Posterior cingulate gyrus (tissue), 11 donors: ENCODE data around the gene ROGDI.

Experiments
- DNase-seq, 10 donors: peaks; one replicate each; pipeline versions ENCODE4 v3.0.0 to v3.0.0-alpha.2; 2020 to 2021; ENCODE audit warnings: mixed read lengths in 3 of 10
- intact Hi-C: fragments of 100-400 bp; cut with DNase I; formaldehyde crosslinking; loops from one replicate; pipeline ENCODE4 v1.15.1; 2023

ROGDI gene

DNA sequence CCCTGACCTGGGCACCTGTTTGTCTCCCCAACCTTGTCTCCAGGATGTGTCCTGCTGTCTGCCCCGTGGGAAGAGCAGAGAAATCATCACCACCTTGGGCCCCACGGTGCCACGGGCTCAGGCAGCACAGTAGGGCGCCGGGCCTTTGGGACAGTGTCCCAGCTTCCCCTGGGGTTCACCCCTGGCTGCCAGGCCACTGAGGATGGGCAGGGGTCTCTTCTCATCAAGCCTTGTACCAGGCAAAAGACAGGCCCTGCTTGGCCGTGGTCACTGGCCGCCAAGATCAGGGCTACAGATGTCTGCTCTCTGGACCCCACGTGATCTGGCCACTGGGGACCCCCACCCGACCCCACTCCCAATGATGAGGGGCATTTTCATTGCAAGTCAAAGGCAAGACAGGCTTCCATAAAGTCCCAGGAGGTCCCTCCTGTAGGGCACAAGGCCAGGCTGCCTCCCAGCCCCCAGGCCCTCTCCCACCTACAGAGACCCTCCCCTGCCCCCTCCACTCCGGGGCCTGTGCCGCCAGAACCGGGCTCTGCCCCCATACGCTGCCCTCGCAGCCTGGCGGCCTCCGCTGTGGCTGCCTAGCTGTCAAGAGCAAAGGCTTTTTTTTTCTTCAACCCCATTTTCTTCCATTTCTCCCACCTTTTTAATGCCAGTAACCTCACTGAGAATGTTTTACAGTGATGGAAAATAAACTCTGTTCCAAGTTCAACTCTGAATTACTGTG lies 53.6 kb downstream of the ROGDI start:
- intact Hi-C loops = no loop called here
- DNase-seq = no peak

GRCh38 chr16:4747906-4748681 lies 54.3 kb downstream of the ROGDI start:
- intact Hi-C loops = no loop called here
- no peak for DNase-seq

GRCh38 chr16:4746991-4747574 lies 55.4 kb downstream of the ROGDI start:
- intact Hi-C loops = no loop called here
- DNase-seq = peak in 4 of 10 donors; percentile 22 to 90 (median 59)
